Activated CD4-positive, alpha-beta T cell treated with anti-CD3 and anti-CD28 coated beads, Interleukin-2, amount 50 U/mL, for 48 hours (primary cell): ENCODE results near the gene LRP1B.
"Not testable (repeated sequence)": the region's sequence is repeated elsewhere in the genome, so short reads cannot be mapped to it uniquely, and the experiment has no call there.

ENCODE experiments used
- DNase-seq, 2 experiments: peaks; one replicate each; pipeline ENCODE4 v3.0.0-alpha.2; 2020

LRP1B gene

GRCh38 chr2:140584471-140584870, 1546.3 kb downstream of the LRP1B start:
- DNase-seq: no peak

GRCh38 chr2:140580532-140581151, 1550.2 kb downstream of the LRP1B start:
- no peak for DNase-seq

GRCh38 chr2:140577453-140577852, 1553.4 kb downstream of the LRP1B start:
- DNase-seq: no peak

- no peak for DNase-seq
Measured at GRCh38 chr2:140567734-140568133, 1563.1 kb downstream of the LRP1B start.

GRCh38 chr2:140565756-140566155, 1565.1 kb downstream of the LRP1B start:
- no peak for DNase-seq

GRCh38 chr2:140555701-140556100, 1575.1 kb downstream of the LRP1B start:
- DNase-seq: no peak

- no peak for DNase-seq
Measured at GRCh38 chr2:140552634-140553033, 1578.2 kb downstream of the LRP1B start.

- DNase-seq: no peak
Measured at GRCh38 chr2:140551287-140551686, 1579.5 kb downstream of the LRP1B start.

GRCh38 chr2:140550821-140551220, 1580.0 kb downstream of the LRP1B start:
- DNase-seq: no peak

- not testable (repeated sequence) for DNase-seq
Measured at GRCh38 chr2:140544769-140545168, 1586.0 kb downstream of the LRP1B start.

GRCh38 chr2:140542627-140543026, 1588.2 kb downstream of the LRP1B start:
- no peak for DNase-seq

- no peak for DNase-seq
Measured at GRCh38 chr2:140539242-140539875, 1591.5 kb downstream of the LRP1B start.

GRCh38 chr2:140529706-140530105, 1601.1 kb downstream of the LRP1B start:
- DNase-seq: no peak

- DNase-seq: no peak
Measured at GRCh38 chr2:140528982-140529381, 1601.8 kb downstream of the LRP1B start.

- no peak for DNase-seq
Measured at GRCh38 chr2:140526575-140526974, 1604.2 kb downstream of the LRP1B start.

- DNase-seq: no peak
Measured at GRCh38 chr2:140512106-140512505, 1618.7 kb downstream of the LRP1B start.

- no peak for DNase-seq
Measured at GRCh38 chr2:140509765-140510164, 1621.1 kb downstream of the LRP1B start.

GRCh38 chr2:140508756-140509155, 1622.1 kb downstream of the LRP1B start:
- DNase-seq: no peak

GRCh38 chr2:140506606-140507005, 1624.2 kb downstream of the LRP1B start:
- no peak for DNase-seq

GRCh38 chr2:140504601-140505000, 1626.2 kb downstream of the LRP1B start:
- no peak for DNase-seq

GRCh38 chr2:140502951-140503630, 1627.7 kb downstream of the LRP1B start:
- no peak for DNase-seq

- DNase-seq: no peak
Measured at GRCh38 chr2:140498360-140498759, 1632.5 kb downstream of the LRP1B start.

GRCh38 chr2:140496714-140497113, 1634.1 kb downstream of the LRP1B start:
- no peak for DNase-seq

GRCh38 chr2:140491876-140492275, 1638.9 kb downstream of the LRP1B start:
- DNase-seq: no peak
